Thoracic aorta (tissue), 2 donors: ENCODE results near the gene C1orf74. TPM values are rescaled to one million over a fixed set of nuclear protein-coding genes. Genes with fewer than 3 reads are reported as not detected.

Experiments
- ATAC-seq: fragments of 150-250 bp; one replicate; pipeline ENCODE4 v1.8.0; 2017; ENCODE audit warnings: low read depth; ENCODE audit not compliant: insufficient number of reproducible peaks, low FRiP score
- DNase-seq: peaks from one replicate; pipeline ENCODE4 v3.0.0-alpha.2; 2020; ENCODE audit warnings: low spot score
- H3K27ac ChIP-seq, 2 donors: fragments of 200-600 bp; sonication (generic); 1 replicate in 1 of 2; 2 replicates in 1 of 2; pipeline ENCODE4 v1.5.1; 2016; ENCODE audit warnings: mild to moderate bottlenecking in 2 of 2, moderate library complexity in 2 of 2
- H3K27me3 ChIP-seq: fragments of 200-600 bp; sonication (generic); replicated peaks from 2 replicates; pipeline ENCODE4 v1.6.0; 2016; ENCODE audit warnings: mild to moderate bottlenecking; ENCODE audit not compliant: insufficient read depth
- H3K36me3 ChIP-seq: fragments of 200-600 bp; sonication (generic); one replicate; pipeline ENCODE4 v1.5.1; 2016
- H3K4me1 ChIP-seq, 2 donors: fragments of 200-600 bp; sonication (generic); 1 replicate in 1 of 2; 2 replicates in 1 of 2; pipeline versions ENCODE4 v1.5.1 to v1.6.0; 2016; ENCODE audit warnings: low read depth in 2 of 2, mild to moderate bottlenecking in 1 of 2; ENCODE audit not compliant: control insufficient read depth in 1 of 2
- H3K4me3 ChIP-seq: fragments of 200-600 bp; sonication (generic); 2 replicates; pipeline ENCODE4 v1.5.1; 2016; ENCODE audit warnings: mild to moderate bottlenecking
- H3K9me3 ChIP-seq: fragments of 200-600 bp; sonication (generic); 2 replicates; pipeline ENCODE4 v1.5.1; 2016
- total RNA-seq, 2 donors: library from RNA; depleted of rRNA; stranded (reverse); fragments of >200 nt; gene quantifications; one replicate each; pipeline versions ENCODE4 v1.1.0 to v1.2.3, GENCODE V29; 2016
- TF ChIP-seq, protein P1 (sequence below): fragments of 200-600 bp; sonication (generic); IDR thresholded peaks from one replicate; pipeline ENCODE4 v1.5.1; 2019; ENCODE audit warnings: antibody characterized with exemption

Gene C1orf74
- total RNA-seq, 2 donors from 2014 or later, result 1.5 to 1.6 TPM

DNA sequence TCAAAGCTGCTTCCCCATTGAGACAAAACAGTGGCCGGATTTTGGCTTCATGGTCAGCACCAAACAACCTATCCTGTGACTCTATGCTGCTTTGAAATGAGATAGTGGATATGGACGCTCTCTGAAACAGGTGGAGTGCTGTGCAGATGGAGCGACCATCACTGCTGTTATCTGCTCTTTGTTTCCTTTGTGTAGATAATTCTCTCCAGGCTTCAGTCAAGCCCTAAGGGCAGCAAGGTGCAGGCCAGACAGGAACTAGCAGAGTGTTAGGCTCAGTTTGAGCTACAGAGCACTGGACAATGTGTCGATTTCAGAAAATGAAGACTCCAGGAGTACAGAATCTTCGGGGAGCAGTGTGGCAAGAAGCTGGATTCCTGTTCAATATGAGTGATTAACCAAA lies 26.4 kb upstream of the C1orf74 start:
- TF ChIP-seq, protein P1, sequence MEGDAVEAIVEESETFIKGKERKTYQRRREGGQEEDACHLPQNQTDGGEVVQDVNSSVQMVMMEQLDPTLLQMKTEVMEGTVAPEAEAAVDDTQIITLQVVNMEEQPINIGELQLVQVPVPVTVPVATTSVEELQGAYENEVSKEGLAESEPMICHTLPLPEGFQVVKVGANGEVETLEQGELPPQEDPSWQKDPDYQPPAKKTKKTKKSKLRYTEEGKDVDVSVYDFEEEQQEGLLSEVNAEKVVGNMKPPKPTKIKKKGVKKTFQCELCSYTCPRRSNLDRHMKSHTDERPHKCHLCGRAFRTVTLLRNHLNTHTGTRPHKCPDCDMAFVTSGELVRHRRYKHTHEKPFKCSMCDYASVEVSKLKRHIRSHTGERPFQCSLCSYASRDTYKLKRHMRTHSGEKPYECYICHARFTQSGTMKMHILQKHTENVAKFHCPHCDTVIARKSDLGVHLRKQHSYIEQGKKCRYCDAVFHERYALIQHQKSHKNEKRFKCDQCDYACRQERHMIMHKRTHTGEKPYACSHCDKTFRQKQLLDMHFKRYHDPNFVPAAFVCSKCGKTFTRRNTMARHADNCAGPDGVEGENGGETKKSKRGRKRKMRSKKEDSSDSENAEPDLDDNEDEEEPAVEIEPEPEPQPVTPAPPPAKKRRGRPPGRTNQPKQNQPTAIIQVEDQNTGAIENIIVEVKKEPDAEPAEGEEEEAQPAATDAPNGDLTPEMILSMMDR, result no peak
- ATAC-seq, result no peak
- no peak for DNase-seq
- Histone ChIP-seq H3K9me3 (no peaks in the 10 kb centered on the region), H3K27me3 (no peaks in the 10 kb centered on the region), H3K4me3 (no peak overlapping the region), H3K27ac (no peak overlapping the region), H3K36me3 (no peaks in the 10 kb centered on the region), H3K4me1 (peaks cover 0 to 7% of the 10 kb centered on the region in 2 donors)

DNA sequence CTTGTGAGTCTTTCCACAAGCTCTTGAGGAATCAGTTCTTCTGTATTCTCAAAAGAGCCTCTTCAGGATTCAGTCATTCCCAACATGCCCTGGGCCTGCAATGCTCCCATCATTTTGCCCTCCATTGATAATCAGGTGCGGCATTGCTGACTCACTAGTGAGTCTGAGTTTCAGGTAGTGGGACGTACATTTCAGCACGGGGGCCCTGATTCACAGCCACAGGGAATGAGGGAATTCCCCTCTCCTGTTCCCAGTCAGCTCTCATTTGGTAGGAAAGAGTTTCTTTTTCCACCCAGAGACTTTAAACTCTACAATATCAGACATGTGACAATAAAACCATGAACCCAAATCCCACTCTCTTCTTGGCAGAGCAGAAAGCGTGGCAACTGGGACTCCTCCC lies 25.3 kb upstream of the C1orf74 start:
- DNase-seq, result no peak
- no peaks in the 10 kb centered on the region for H3K9me3 ChIP-seq
- TF ChIP-seq, protein P1, result no peak
- H3K4me3 ChIP-seq, result no peak overlapping the region
- no peak for ATAC-seq
- peaks cover 0 to 10% of the 10 kb centered on the region in 2 donors for H3K4me1 ChIP-seq
- H3K27ac ChIP-seq, result no peak overlapping the region
- H3K36me3 ChIP-seq, result no peaks in the 10 kb centered on the region
- H3K27me3 ChIP-seq, result no peaks in the 10 kb centered on the region

DNA sequence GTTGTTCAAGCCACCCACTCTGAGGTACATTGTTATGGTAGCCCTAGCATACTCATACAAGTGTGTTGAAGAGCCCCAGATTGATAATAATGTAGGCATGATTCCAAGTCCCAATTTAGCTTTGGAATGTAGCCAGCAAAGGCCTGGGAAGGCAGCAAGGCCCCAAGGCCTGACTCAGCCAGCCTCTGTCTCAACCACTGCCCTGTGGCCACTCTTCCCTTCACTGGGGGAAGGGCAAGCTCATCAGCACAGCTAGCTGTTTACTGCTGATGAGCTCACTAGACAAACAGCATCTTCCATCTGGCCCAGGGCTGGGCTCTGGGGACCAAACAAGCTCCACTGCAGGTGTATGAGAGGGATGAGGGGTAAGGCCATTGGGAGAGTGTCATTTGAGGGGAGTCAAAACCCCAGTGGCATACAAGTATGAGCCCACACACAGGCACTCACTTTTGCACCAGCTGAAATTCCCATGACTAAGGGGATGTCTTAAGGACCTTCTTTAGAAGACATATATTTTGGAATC lies 23.8 kb upstream of the C1orf74 start:
- ATAC-seq, result peak; percentile 37
- no peak overlapping the region for H3K4me3 ChIP-seq

DNA sequence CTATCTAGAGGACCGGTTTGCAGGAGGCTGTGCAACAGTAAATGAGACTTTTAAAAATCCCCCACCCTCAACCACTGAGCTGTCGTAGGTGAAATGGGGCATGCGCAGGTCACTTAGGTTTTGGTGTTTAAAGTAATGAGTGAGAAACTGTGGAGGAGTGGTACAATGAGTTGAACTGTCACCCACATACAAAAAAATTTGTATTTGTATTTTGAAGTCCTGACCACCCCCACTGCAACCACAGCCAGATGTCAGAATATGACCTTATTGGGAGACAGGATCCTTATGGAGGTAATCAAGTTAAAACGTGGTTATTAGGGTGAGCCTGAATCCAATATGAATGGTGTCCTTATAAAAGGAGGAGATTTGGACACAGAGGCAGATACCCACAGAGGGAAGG lies 23.1 kb upstream of the C1orf74 start:
- DNase-seq, result no peak

More for the DNA sequence above, 23.8 kb upstream of the C1orf74 start:
- H3K36me3 ChIP-seq, result no peaks in the 10 kb centered on the region
- no peak overlapping the region for H3K27ac ChIP-seq
- H3K4me1 ChIP-seq, result peaks cover 0 to 10% of the 10 kb centered on the region in 2 donors
- TF ChIP-seq, protein P1, result no peak
- no peaks in the 10 kb centered on the region for H3K27me3 ChIP-seq
- no peak for DNase-seq
- no peaks in the 10 kb centered on the region for H3K9me3 ChIP-seq

DNA sequence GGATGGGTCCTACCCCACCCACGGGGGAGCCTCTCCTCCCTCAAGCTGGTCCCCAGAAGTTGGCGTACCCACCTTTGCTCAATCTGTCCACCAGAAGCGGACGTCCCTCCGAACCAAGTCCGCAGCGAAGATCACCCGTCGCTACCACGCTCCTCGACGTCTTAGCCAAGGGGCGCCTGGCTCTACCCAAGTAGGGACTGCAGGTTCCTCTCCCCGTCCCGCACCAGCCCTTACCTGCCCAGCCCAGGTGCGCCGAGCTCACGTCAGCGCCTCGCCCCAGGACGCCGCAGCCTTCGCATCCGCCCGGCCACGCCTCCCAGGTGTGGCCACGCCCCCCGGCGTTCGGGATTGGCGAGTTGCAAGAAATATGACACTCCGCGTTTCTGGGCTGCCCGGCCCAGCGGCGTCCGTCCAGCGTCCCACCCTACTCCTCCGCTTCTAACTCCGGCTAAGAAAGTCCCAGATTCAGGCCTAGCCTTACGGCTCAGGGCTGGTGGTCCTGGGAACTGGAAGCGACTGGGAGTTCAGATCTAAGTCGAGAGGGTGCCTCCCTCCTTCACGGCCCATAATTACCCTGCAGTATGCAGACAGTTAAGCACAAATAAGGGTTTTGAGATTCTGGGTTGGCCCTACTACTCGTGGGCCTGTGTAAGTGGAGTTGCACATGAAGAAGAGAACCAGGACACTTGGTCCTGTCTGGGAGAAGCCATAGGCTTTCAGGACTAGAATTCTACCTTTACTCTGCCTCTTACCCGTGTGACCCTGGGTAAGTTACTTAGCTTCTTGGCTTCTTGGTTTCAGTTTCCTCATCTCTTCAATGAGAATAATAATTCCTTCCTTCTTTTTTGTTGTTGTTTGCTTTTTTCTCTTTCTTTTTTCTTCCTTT lies 21.8 kb upstream of the C1orf74 start, which contains the start of gene IRF6:
IRF6 (minus strand) TSS at position 268 of the 886 bp plus-strand sequence. CDS start 4,729 bp downstream, outside the sequence.
- peak within 1 kb of the TSS; percentile 65 for H3K4me3 ChIP-seq
- DNase-seq, result peak; percentile 19
- TF ChIP-seq, protein P1, result no peak
- peak; percentile 38 for ATAC-seq
- peaks cover 6 to 28% of the 10 kb centered on the region in 2 donors for H3K4me1 ChIP-seq
- no peaks in the 10 kb centered on the region for H3K36me3 ChIP-seq
- H3K27me3 ChIP-seq, result no peaks in the 10 kb centered on the region
- H3K27ac ChIP-seq, result no peak within 1 kb of the TSS
- no peaks in the 10 kb centered on the region for H3K9me3 ChIP-seq

More for the DNA sequence above, 23.1 kb upstream of the C1orf74 start:
- Histone ChIP-seq H3K4me1 (peaks cover 0 to 14% of the 10 kb centered on the region in 2 donors), H3K27ac (no peak overlapping the region), H3K36me3 (no peaks in the 10 kb centered on the region), H3K27me3 (no peaks in the 10 kb centered on the region), H3K9me3 (no peaks in the 10 kb centered on the region), H3K4me3 (no peak overlapping the region)
- no peak for ATAC-seq
- TF ChIP-seq, protein P1, result no peak
